DMS79 treated with DMSO at 0.1 percent for 48 hours (cell line): Measurements from ENCODE around the gene GALNS.

Experiments
- DNase-seq: peaks from one replicate; lab custom pipeline; 2025; lab: John Stamatoyannopoulos, UW

GALNS gene

GRCh38 chr16:88875703-88876234 is 19.0 kb upstream of the GALNS start:
- DNase-seq: no peak

GRCh38 chr16:88874938-88875599 is 18.3 kb upstream of the GALNS start:
- no peak for DNase-seq

- DNase-seq: no peak
Measured at GRCh38 chr16:88872650-88873331, 16.0 kb upstream of the GALNS start.

GRCh38 chr16:88871730-88872416 is 15.1 kb upstream of the GALNS start:
- no peak for DNase-seq

- DNase-seq: no peak
Measured at GRCh38 chr16:88871349-88871702, 14.6 kb upstream of the GALNS start.

GRCh38 chr16:88870608-88871348 is 14.0 kb upstream of the GALNS start:
- DNase-seq: no peak

GRCh38 chr16:88869673-88869980 is 12.9 kb upstream of the GALNS start:
- DNase-seq: no peak

GRCh38 chr16:88868974-88869672 is 12.4 kb upstream of the GALNS start:
- DNase-seq: no peak

GRCh38 chr16:88867581-88868246 is 11.0 kb upstream of the GALNS start:
- no peak for DNase-seq

GRCh38 chr16:88866151-88866920 is 9.6 kb upstream of the GALNS start, which contains the start of gene PABPN1L:
PABPN1L (minus strand) TSS chr16:88866660; CDS start chr16:88866606, 54 bp downstream.
- peak; percentile 13 for DNase-seq

- no peak for DNase-seq
Measured at GRCh38 chr16:88865742-88866141, 9.0 kb upstream of the GALNS start.

- no peak for DNase-seq
Measured at GRCh38 chr16:88865310-88865709, 8.6 kb upstream of the GALNS start.

- no peak for DNase-seq
Measured at GRCh38 chr16:88864521-88864920, 7.8 kb upstream of the GALNS start.

GRCh38 chr16:88864099-88864498 is 7.4 kb upstream of the GALNS start:
- no peak for DNase-seq

- no peak for DNase-seq
Measured at GRCh38 chr16:88863426-88863825, 6.7 kb upstream of the GALNS start.

- no peak for DNase-seq
Measured at GRCh38 chr16:88862968-88863367, 6.2 kb upstream of the GALNS start.

GRCh38 chr16:88861359-88861758 is 4.6 kb upstream of the GALNS start:
- DNase-seq: no peak

GRCh38 chr16:88859381-88860091 is 2.8 kb upstream of the GALNS start:
- no peak for DNase-seq

- no peak for DNase-seq
Measured at GRCh38 chr16:88857728-88858339, 1.1 kb upstream of the GALNS start.
